ENCODE data around the gene SERPING1. TPM values are rescaled to one million over a fixed set of nuclear protein-coding genes. Genes with fewer than 3 reads are reported as not detected.
A peak's percentile ranks its signal among the peaks of the same experiment; 100 is the strongest.

Gene SERPING1
- total and polyA plus RNA-seq, 2 of the 13 experiments (the other 11 are each of a cell fraction or from before 2014, with no cell fraction given): 2.0 to 10.4 TPM

- TF ChIP-seq ZNF646 (CRISPR knock-in tag; IDR thresholded peaks at IDR 0.05): peak; percentile 15; the same call in 1 of the 2 replicates
- TF ChIP-seq BHLHE40 (IDR thresholded peaks at IDR 0.05; ENCODE audit: low read length): no peak
- TF ChIP-seq, protein P1, sequence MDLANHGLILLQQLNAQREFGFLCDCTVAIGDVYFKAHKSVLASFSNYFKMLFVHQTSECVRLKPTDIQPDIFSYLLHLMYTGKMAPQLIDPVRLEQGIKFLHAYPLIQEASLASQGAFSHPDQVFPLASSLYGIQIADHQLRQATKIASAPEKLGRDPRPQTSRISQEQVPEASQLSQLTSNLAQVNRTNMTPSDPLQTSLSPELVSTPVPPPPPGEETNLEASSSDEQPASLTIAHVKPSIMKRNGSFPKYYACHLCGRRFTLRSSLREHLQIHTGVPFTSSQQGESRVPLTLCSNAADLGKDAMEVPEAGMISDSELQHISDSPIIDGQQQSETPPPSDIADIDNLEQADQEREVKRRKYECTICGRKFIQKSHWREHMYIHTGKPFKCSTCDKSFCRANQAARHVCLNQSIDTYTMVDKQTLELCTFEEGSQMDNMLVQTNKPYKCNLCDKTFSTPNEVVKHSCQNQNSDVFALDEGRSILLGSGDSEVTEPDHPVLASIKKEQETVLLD (CRISPR knock-in tag; IDR thresholded peaks at IDR 0.05; ENCODE audit: low read depth): no peak
- TF ChIP-seq ZNF792 (CRISPR knock-in tag; IDR thresholded peaks at IDR 0.05): no peak
- no peak for TF ChIP-seq MAFG (CRISPR knock-in tag; IDR thresholded peaks at IDR 0.05)
- TF ChIP-seq ETS1 (CRISPR knock-in tag; IDR thresholded peaks at IDR 0.05): no peak
- TF ChIP-seq SNAPC4 (CRISPR knock-in tag; IDR thresholded peaks at IDR 0.05): peak; percentile 55; the same call in 1 of the 2 replicates
- no peak for TF ChIP-seq ZEB1 (IDR thresholded peaks at IDR 0.05; ENCODE audit: insufficient replicate concordance, low read depth)
- no peak for TF ChIP-seq ATF1 (CRISPR knock-in tag; IDR thresholded peaks at IDR 0.05)
- TF ChIP-seq ZBTB20 (CRISPR knock-in tag; IDR thresholded peaks at IDR 0.05; ENCODE audit: borderline replicate concordance, low read depth): no peak
- no peak for TF ChIP-seq GATA4 (IDR thresholded peaks at IDR 0.05; ENCODE audit: borderline replicate concordance, low read depth)
- TF ChIP-seq AHR (CRISPR knock-in tag; IDR thresholded peaks at IDR 0.05): no peak
- no peak for TF ChIP-seq ZNF652 (CRISPR knock-in tag; IDR thresholded peaks at IDR 0.05; ENCODE audit: borderline replicate concordance, low read depth)
- TF ChIP-seq HMG20A (CRISPR knock-in tag; IDR thresholded peaks at IDR 0.05; ENCODE audit: borderline replicate concordance): peak; percentile 42; the same call in 1 of the 2 replicates
- TF ChIP-seq LCORL (IDR thresholded peaks at IDR 0.05): no peak
- TF ChIP-seq LCORL (CRISPR knock-in tag; IDR thresholded peaks at IDR 0.05): peak; percentile 42; the same call in 1 of the 2 replicates
Observed at GRCh38 chr11:57639321-57640067, 42.0 kb downstream of the SERPING1 start (continued).
